Stimulated activated CD8-positive, alpha-beta memory T cell treated with anti-CD3 and anti-CD28 coated beads, Interleukin-4, amount 100 ng/mL, for 4 hours (primary cell): ENCODE results near the gene CDIP1.

Source experiments
- DNase-seq, 2 donors: peaks; one replicate each; pipeline ENCODE4 v3.0.0-alpha.2; 2020; ENCODE audit warnings: low read depth in 2 of 2, low spot score in 1 of 2

Gene CDIP1

DNA sequence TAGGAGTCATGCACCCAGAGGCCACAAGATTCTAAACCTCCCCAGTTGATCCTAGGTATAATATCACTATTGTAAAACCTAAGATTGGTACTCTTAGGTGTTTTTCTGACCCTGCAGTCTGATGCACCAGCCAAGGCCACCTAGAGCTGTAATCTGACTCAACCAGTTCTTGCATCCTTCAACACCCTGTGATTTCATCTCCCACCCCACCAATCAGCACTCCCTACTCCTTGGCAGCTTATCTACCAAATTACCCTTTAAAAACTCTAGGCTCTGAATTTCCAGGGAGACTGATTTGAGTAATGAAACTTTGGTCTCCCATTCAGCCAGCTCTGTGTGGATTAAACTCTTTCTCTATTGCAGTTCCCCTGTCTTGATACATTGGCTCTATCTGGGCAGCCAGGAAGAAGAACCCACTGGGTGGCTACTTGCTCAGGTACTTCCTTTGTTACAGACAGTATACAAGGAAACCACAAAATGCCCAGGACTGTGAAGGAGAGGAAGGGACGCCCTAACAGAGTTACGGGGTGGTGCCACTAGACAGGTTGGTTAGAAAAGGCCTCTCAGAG, 1.2 kb upstream of the CDIP1 start:
- DNase-seq: no peak

DNA sequence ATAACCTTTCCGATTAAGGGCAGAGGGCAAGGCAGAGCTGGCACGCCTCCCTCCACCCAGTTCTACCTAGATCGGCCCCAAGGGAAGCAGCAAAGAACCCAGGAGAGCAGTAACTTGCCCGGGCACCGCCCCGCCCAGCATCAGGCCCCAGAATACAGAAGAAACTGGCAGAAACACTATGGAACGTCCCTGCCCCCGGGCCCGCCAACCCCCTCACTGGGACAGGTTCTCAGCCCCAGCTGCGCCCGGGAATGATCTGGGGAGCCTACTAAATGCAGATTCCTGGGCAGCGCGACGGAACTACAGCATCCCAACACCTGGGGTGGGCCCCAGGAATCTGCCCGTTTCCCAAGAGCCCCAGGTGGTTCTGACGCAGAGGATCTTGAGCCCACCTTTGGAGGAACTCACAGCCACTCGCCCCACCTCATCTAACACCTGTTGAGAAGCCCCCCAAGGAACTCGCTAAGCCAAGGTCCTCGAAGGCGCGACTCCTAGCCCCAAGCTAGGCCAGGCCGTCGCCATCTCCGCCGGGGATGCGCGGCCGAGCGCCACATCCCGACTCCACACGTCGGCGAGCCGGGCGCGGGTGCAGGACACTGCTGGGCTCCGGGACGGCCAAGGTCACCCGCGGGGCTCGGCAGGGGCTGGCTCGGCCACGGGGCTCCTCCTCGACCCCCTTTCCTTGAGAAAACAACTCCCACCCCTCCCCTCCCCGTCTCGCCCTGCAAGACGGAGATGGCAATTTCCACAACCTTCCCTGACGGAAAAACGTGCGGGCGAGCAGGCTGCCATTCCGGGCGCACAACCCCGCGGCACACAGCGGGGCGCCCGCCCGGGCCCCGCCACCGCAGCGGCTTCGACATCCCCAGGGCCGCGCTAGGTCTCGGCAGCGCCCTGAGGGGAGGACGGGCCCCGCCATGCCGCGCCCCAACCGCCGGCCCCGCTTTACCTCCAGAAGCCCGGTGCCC, 913 bp downstream of the CDIP1 start:
- no peak for DNase-seq

DNA sequence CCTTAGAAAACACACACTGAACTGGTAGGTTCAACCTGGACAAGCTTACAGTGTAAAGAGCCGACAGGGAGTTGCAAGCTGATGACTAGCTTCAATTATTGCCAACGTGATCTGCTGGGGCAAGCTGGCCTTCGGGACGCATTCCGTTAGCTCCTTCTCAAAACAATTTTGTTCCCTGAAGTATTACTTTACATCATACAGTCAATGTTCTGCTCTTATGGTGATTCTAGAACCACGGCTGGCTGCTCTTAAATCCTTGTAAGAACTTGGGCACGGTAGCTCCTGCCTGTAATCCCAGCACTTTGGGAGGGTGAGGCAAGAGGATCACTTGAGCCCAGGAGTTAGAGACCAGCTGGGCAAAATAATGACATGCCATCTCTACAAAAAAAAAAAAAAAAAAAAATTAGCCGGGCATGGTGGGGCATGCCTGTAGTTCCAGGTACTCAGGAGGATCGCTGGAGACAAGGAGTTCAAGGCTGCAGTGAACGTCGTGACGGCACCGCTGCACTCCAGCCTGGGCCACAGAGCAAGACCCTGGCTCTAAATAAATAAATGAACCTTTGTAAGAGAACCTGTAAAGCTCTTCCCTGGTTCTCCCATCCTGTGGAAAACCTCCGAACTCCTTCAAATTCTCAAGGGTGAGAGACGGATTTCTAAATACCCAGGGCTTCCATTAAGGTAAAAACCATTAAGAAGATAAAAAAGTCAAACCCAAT, 2.0 kb downstream of the CDIP1 start:
- DNase-seq: no peak

DNA sequence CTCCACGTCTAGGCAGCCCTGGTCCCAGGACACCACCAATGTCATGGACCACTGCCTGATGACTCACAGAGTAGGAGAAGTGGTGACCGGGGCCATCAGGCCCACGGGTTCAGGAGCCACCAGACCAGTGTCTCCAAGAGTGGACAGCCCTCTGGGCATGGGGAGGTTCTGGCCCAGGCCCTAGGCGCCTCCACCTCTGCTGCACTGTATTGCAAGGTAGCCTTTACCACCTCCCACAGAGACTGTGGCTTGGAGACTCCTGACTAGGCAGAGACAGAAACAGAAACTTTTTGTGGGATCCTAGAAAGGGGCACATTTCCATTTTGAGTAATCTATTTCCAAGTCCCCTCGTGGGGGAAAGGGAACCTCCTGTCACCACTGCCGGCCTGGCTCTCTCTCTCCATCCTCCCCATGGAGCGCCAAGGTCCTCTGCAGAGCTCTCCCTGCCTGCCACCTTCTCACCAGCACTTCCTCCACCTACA, 2.9 kb downstream of the CDIP1 start:
- no peak for DNase-seq

DNA sequence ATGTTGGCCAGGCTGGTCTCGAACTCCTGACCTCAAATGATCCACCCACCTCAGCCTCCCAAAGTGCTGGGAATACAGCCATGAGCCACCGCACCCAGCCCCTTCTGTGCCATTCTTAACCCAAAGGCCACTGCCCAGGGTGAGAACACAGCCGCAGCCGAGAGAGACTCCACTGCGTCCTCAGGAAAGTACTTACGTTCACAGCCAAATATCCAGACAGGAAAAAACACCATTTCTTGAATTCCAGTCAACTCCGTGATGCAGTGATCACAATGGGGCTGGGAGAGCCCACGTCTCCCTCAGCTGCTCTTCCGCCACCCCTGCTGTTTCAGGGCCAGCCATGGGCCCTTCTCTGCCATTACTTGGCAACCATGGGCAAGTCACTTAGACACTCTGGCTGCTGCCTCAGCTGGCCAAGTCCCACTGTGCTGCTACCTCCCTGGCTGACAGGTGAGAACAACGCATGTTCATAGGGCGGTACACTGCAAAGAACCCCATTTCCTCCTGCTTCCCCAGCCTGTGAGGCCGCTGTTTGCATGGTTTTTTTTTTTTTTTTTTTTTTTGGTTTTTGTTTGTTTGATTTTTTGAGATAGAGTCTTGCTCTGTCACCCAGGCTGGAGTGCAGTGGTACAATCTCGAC, 4.3 kb downstream of the CDIP1 start:
- DNase-seq: no peak

DNA sequence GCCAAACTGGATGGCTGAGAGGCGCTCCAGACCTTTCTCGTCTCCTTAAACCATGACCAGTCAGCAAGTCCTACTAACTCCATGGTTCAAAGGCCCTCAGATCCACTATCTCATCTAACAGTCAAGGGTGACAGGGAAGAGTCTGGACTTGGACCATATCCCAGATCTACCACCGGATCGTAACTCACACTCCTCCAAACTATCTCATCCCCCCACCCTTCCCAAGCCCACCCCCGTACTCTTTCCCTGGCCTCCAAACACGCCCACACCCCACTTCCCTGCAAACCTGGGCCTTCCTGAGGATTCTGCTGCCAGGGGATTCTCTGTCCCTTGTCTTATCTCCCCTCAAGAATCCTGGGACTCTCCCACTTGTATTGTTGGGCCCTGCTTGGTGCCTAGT, 5.1 kb downstream of the CDIP1 start:
- DNase-seq: no peak

DNA sequence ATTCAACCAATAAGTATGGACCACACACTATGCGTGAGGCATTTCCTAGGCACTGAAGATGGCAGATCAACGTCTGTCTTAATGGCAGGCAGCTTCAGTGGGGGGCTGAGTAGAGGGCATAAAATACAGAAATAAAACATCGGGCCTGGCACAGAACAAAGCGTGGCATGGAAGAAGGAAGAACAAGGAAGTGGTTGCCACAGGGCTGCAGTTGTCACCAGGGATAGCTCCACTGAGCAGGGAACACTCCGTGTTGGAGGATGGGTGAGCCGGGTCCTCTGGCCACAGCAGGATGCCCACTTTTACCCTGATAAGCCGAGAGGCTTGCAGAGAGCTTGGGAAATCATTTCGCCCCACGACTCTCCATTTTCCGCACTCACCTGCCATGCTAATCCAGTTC, 6.3 kb downstream of the CDIP1 start:
- DNase-seq: no peak

DNA sequence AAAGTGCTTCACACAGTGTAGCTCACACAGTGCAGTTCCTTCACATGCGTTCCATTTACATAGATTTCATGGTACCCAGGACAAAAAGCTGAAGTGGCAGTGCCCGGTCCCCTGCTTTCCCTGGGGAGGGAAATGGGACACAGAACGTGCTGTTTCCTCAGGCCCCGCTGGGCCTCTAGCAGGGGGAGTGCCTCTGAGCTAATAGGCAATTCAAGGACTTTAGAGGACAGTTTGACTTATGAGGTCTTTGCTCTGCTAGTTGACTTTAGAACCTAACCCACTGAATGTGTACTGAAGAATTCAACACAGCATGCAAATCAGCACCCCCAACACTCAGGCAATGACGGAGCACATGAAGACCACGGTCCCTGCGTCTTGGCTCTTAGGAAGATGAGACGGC, 6.8 kb downstream of the CDIP1 start:
- DNase-seq: no peak

DNA sequence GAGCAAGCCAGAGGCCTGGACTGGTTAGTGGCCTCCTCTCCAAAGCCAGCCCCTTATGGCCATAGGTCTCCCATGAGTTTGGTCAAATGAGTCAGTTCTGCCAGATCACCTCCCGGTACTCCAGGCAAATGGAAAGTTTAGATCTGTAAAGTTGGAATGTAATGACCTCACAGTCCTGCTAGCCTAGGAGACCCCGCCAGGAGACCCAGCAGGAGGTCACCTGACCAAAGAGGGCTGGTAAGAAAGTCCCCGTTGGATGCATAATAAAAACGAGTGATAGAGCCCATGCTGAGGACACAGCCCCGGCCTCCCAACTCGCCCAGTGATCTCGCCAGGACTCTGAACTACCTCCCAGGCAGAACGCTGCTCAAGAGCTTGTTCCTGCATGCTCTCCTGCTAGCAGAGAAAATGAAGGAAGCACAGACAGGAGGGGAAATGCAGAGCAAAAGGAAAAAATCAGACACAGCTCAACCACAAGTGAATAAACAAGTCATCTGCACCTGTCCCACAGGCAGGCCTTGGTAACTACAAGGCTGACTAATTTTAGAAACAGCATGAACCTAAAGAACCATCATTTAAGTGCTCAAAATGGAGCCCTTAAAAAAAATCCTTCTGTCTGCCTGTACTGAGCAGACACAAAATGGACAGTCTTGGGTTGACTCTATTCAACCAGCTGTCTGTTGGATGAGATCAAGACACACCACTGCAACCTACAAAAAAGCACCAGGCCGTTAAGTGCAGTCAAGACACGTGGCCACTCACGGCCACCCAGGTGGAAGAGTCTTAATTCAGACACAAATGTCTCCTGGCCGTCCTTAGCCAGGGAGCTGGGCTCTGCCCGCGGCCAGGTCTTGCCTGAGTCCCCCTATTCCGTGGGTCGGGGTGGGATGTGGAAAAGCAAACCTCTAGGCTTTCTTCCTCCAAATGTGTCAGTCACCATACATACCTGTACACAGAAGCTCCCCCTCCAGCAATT, 9.2 kb downstream of the CDIP1 start:
- DNase-seq: no peak

DNA sequence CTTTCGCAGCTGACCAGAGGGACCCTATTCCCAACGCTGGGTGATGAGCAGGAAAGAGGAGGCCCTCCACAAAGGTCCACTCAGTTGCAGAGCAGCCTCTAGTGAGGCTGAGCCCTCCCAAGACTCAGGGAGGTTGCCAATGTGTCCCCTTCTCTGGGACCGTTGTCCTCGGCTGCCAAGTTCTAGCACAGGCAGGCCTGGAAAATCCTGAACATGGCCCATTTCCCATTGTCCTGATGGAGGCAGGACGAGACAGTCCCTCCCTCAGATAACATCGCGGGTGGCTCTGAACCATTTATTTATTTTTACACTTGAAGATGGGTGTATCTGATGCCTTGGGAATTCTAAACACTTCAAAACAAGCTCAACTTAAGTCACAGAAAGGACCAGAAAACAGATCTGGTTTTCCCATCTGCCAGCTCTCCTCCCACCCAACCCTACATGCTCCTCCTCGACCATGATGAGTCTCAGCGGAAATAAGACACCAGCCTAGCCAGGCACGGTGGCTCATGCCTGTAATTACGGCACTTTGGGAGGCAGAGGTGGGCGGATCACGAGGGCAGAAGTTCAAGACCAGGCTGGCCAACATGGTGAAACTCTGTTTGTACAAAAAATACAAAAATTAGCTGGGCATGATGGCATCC, 12.8 kb downstream of the CDIP1 start:
- no peak for DNase-seq

DNA sequence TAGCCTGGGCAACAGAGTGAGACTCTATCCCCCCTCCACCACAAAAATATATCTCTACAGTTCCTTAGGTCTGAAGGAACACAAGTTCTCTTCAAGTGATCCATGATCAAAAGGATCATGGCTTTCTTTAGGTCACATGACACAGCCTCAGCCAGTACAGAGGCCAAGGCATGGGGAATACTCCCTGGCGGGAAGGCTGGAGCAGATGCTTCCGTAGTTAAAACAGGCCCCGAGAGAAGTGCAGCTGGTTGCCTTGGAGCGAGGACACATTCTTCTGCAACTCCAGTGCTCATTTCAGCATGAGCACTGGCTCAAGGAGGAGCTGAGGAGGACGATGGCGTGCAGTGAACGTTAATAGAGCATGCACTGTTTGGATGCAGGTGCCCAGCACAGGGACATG, 13.5 kb downstream of the CDIP1 start:
- no peak for DNase-seq

DNA sequence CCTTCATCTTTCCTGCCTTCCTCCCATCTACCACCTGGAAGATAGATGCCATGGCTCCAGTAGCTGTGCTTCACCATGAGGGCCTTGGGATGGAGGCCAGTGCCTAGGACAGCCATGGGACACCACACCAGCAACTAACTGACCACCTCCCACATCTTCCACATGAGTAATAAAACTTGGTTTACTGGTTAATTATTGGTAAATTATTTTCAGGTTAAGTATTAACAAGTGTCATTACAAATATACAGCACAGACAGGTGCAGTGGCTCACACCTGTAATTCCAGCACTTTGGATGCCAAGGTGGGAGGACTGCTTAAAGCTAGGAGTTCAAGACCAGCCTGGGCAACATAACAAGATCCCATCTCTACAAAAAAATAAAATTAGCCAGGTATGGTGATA, 14.0 kb downstream of the CDIP1 start:
- no peak for DNase-seq

DNA sequence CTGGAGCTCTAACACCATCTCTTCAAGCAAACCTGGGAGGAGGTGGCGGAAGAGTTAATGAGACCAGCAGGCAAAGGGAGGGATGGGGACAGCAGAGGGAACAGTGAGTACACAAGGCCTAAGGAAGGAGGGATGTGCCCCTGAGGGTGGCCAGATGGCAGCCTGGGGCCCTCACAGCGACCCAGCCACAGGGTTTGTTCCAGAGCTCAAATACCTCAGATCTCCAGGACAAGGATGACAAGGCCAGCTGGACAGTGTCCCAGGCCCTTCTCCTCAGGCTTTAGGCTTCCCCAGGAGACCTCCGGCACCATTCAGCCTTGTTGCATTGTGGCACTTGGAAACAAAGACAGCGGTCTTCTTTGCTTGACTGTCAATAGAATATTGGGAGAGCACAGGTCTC, 14.9 kb downstream of the CDIP1 start:
- DNase-seq: no peak

DNA sequence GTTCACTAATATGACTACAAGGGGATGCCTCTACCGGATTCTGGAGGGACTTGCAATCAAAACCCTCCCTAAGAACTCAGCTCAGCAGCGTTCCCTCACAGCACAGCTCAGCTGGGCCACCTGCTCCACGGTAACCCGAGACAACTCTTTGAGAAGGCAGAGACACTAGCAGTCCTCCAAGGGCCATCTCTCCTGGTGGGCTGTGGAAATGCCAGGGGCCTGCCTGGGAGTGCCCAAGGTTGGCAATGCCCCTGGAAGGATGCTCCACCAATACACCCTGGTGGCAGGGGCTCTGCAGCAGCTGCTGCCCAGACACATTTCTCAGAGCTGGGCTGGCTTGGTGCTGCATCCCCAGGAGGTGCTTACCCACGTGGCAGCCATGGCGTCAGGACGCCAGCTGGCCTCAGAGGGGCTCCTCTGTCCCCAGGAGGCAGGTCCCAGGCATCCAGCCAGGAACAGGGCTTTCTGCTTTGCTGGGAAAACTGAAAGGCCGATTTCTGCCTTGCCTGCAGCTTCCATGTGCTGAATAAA, 16.5 kb downstream of the CDIP1 start:
- no peak for DNase-seq

DNA sequence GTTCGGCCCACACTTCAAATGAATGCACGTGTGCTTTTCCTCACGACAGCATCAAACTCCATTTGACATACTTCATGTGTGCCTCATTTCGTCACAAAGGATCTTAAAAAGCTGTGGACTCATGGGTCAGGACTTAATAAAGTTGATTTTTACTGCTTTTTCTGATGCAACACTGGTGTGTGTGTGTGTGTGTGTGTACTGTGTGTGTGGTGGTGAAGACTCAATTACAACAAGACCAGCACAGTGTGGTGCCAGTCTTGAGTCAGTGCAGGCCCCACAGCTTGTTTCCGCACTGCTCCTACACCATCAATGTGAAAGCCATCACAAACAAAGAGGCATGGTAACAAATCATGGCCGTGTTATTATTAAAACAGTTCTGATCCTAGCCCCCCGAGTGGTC, 17.7 kb downstream of the CDIP1 start:
- no peak for DNase-seq

DNA sequence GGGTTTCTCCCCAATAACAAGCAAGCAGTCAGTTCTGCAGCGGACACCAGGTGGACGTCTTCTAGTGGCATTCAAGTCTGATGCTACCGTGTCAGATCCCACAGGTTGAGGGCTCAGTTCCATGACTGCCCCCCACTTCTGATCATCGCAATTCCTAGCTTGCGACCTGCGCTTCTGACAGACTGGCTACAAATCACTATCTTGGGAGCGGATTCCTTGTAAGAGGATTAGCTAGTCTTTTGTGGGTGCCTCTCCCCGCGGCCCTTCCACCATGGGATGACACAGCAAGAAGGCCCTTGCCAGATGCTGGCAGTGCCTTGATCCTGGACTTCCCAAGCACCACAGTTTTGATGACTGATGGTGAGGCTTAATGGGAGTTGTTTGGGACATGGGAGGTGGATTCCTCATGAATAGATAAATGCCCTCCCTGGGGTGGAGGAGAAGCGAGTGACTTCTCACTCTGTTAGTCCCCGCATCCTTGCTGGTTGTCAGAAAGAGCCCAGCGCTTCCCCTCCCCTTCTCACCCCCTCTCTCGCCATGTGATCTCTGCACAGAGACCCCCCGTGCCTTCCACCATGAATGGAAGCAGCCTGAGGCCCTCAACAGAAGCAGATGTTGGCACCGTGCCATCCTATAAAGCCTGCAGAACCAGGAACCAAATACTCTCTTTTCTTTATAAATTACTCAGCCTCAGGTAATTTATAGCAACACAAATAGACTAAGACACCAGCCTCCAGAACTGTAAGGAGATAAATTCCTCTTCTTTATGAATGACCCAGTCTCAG, 19.1 kb downstream of the CDIP1 start:
- no peak for DNase-seq

DNA sequence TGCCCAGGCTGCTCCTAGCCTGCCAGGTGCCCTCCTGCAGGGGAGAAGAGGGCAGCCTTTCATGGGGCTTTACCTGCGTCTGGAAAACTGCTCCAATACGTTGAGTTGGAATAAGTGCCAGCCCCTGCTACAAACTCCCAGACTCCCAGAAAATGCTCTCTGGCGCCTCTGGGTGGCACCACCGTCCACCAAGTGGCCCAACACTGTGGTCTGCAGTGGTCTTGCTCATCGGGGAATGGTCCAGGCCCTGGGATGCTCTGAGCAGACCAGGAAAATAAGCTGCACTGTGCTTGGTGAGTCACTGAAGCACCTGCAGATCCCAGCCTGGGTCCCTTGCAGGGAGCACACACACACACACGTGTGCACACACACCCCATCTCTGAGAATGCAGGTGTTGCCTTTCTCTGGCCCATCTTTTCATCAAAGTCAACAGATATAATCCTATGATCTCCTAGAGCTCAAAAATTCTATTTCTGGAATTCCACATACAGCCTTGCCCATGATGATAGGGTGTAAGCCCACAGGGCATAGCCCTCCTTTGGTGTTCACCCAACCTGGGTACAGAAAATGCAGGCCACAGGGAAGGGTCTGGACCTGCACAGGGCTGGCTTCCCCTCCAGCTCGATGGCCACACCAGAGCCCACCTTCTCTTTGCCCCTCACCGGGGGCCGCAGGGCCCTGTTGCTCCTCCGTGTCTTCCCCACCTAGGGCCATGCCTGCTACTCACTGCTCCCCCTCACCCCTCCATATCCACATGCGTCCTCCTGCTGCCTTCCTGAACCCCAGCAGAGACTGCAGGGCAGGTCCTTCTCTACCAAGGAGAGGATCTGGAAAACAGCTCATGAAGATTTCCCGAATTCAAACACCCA, 20.5 kb downstream of the CDIP1 start:
- DNase-seq: no peak
